SK-N-SH treated with all-trans-retinoic acid at 6 μM for 48 hours (cell line): ENCODE data around the gene FAM114A1.

ENCODE experiments used
- ARNTL ChIP-seq: fragments of 450-650 bp; formaldehyde crosslinking; IDR thresholded peaks from 2 replicates; pipeline ENCODE4 v1.5.0; 2020; ENCODE audit warnings: low read depth, mild to moderate bottlenecking, moderate library complexity, borderline replicate concordance
- CSDC2 ChIP-seq: fragments of 250-450 bp; sonication (Bioruptor Pico); IDR thresholded peaks from 2 replicates; pipeline ENCODE4 v1.5.0; 2020; ENCODE audit warnings: mild to moderate bottlenecking, moderate library complexity
- CSRNP3 ChIP-seq: fragments of 250-450 bp; sonication (Bioruptor Pico); IDR thresholded peaks from 2 replicates; pipeline ENCODE4 v1.5.1; 2021; ENCODE audit warnings: mild to moderate bottlenecking, moderate library complexity
- GLIS3 ChIP-seq: fragments of 250-450 bp; sonication (Bioruptor Pico); IDR thresholded peaks from 2 replicates; pipeline ENCODE4 v1.5.0; 2020; ENCODE audit warnings: mild to moderate bottlenecking, moderate library complexity
- OSR1 ChIP-seq: fragments of 250-450 bp; sonication (Bioruptor Pico); IDR thresholded peaks from 2 replicates; pipeline ENCODE4 v1.8.0; 2022; ENCODE audit warnings: moderate library complexity, mild to moderate bottlenecking, inconsistent platforms
- PATZ1 ChIP-seq: fragments of 250-450 bp; sonication (Bioruptor Pico); IDR thresholded peaks from 2 replicates; pipeline ENCODE4 v1.8.0; 2020; ENCODE audit warnings: mild to moderate bottlenecking, moderate library complexity, borderline replicate concordance
- POU6F1 ChIP-seq: fragments of 250-450 bp; sonication (Bioruptor Pico); IDR thresholded peaks from 2 replicates; pipeline ENCODE4 v1.8.0; 2021; ENCODE audit warnings: low read depth, mild to moderate bottlenecking, moderate library complexity, borderline replicate concordance
- PPARA ChIP-seq: fragments of 250-450 bp; sonication (Bioruptor Pico); IDR thresholded peaks from 2 replicates; pipeline ENCODE4 v1.5.0; 2020; ENCODE audit warnings: mild to moderate bottlenecking, borderline replicate concordance
- RARB ChIP-seq: fragments of 250-450 bp; sonication (Bioruptor Pico); IDR thresholded peaks from 2 replicates; pipeline ENCODE4 v1.8.0; 2021; ENCODE audit warnings: mild to moderate bottlenecking, moderate library complexity
- TCF4 ChIP-seq: fragments of 250-450 bp; sonication (Bioruptor Pico); IDR thresholded peaks from 2 replicates; pipeline ENCODE4 v1.8.0; 2021; ENCODE audit warnings: mild to moderate bottlenecking, moderate library complexity, borderline replicate concordance
- TOX ChIP-seq: fragments of 250-450 bp; sonication (Bioruptor Pico); IDR thresholded peaks from 2 replicates; pipeline ENCODE4 v1.8.0; 2021; ENCODE audit warnings: mild to moderate bottlenecking, moderate library complexity, borderline replicate concordance
- TSHZ2 ChIP-seq: fragments of 250-450 bp; sonication (Bioruptor Pico); IDR thresholded peaks from 2 replicates; pipeline ENCODE4 v1.5.0; 2020; ENCODE audit warnings: mild to moderate bottlenecking, moderate library complexity
- ZFP3 ChIP-seq: fragments of 250-450 bp; sonication (Bioruptor Pico); IDR thresholded peaks from 2 replicates; pipeline ENCODE4 v1.5.0; 2020; ENCODE audit warnings: mild to moderate bottlenecking, moderate library complexity
- ZNF70 ChIP-seq: fragments of 450-650 bp; formaldehyde crosslinking; IDR thresholded peaks from 2 replicates; pipeline ENCODE4 v1.5.0; 2020; ENCODE audit warnings: mild to moderate bottlenecking, moderate library complexity

GRCh38 chr4:38868059-38868960, 704 bp downstream of the FAM114A1 start:
- no peak for TF ChIP-seq CSDC2 (CRISPR knock-in tag)
- no peak for TF ChIP-seq TCF4
- no peak for TF ChIP-seq POU6F1
- no peak for TF ChIP-seq OSR1 (CRISPR knock-in tag)
- TF ChIP-seq PATZ1 (CRISPR knock-in tag) = no peak
- no peak for TF ChIP-seq RARB (CRISPR knock-in tag)
- TF ChIP-seq GLIS3 = no peak
- no peak for TF ChIP-seq CSRNP3 (CRISPR knock-in tag)
- TF ChIP-seq ZFP3 = no peak
- no peak for TF ChIP-seq TSHZ2
- TF ChIP-seq ARNTL = no peak
- no peak for TF ChIP-seq TOX
- no peak for TF ChIP-seq PPARA (CRISPR knock-in tag)
- TF ChIP-seq ZNF70 (CRISPR knock-in tag) = no peak
